Heart left ventricle (tissue), 16 donors: Measurements from ENCODE around the gene BNIP3. TPM values are rescaled to one million over a fixed set of nuclear protein-coding genes. Genes with fewer than 3 reads are reported as not detected.

Experiments
- ATAC-seq, 4 donors: fragments of 200-7000 bp; cut with Tn5 transposase; one replicate each; pipeline ENCODE4 v1.9.1; 2020 to 2022; ENCODE audit warnings: moderate library complexity in 4 of 4, mild to moderate bottlenecking in 3 of 4, moderate number of reproducible peaks in 1 of 4
- DNase-seq, 5 donors: peaks; one replicate each; pipeline ENCODE4 v3.0.0-alpha.2; 2020
- H3K27ac ChIP-seq, 12 donors: fragments of 200-600 bp; sonication (generic) in 4 of 12; one replicate each; pipeline versions ENCODE4 v1.5.0 to v1.8.0; 2016 to 2022; ENCODE audit warnings: mild to moderate bottlenecking in 2 of 12
- H3K27me3 ChIP-seq, 9 donors: fragments of 200-600 bp; sonication (generic) in 2 of 9; one replicate each; pipeline versions ENCODE4 v1.5.1 to v1.8.0; 2016 to 2022; ENCODE audit warnings: mild to moderate bottlenecking in 3 of 9
- H3K36me3 ChIP-seq, 9 donors: fragments of 200-600 bp; sonication (generic) in 2 of 9; one replicate each; pipeline versions ENCODE4 v1.5.0 to v1.8.0; 2018 to 2022; ENCODE audit warnings: mild to moderate bottlenecking in 2 of 9
- H3K4me1 ChIP-seq, 12 donors: fragments of 200-600 bp; sonication (generic) in 4 of 12; one replicate each; pipeline versions ENCODE4 v1.5.0 to v1.8.0; 2016 to 2022; ENCODE audit warnings: mild to moderate bottlenecking in 3 of 12
- H3K4me3 ChIP-seq, 12 donors: fragments of 200-600 bp; sonication (generic) in 4 of 12; one replicate each; pipeline versions ENCODE4 v1.5.0 to v1.8.0; 2017 to 2022; ENCODE audit warnings: mild to moderate bottlenecking in 9 of 12, moderate library complexity in 4 of 12
- H3K9me3 ChIP-seq, 12 donors: fragments of 200-600 bp; sonication (generic) in 4 of 12; one replicate each; pipeline versions ENCODE4 v1.5.0 to v1.8.0; 2016 to 2022; ENCODE audit warnings: mild to moderate bottlenecking in 1 of 12
- CTCF ChIP-seq, 12 donors: fragments of 200-600 bp; sonication (generic) in 4 of 12; IDR thresholded peaks; one replicate each; pipeline versions ENCODE4 v1.5.0 to v1.8.0; 2018 to 2022; ENCODE audit warnings: antibody characterized with exemption in 12 of 12, mild to moderate bottlenecking in 5 of 12
- POLR2A ChIP-seq, 2 donors: fragments of 450-650 bp; IDR thresholded peaks; one replicate each; pipeline ENCODE4 v1.6.1; 2017; ENCODE audit warnings: antibody characterized with exemption in 2 of 2, mild to moderate bottlenecking in 2 of 2, moderate library complexity in 2 of 2
- WGBS, 4 donors: extraction: QIAGEN DNeasy Blood & Tissue Kit in 2 of 4; methylation state at CpG; one replicate each; pipeline versions ENCODE4 v1.1.5 to v1.1.7; 2013 to 2018; 5-methylcytosine and 5-hydroxymethylcytosine counted together
- intact Hi-C, 10 donors: fragments of 100-400 bp; cut with DNase I; formaldehyde crosslinking; loops; one replicate each; pipeline versions ENCODE4 v1.11.1 to v1.14.2; 2022
- polyA plus RNA-seq, 2 donors: library from polyadenylated mRNA; stranded (reverse); fragments of 200-250 nt; gene quantifications; one replicate each; pipeline ENCODE4 v1.2.3, GENCODE V29; 2013
- total RNA-seq, 9 donors: library from RNA; depleted of rRNA in 2 of 9; stranded (reverse); fragments of >200 nt in 2 of 9; fragmentation: NEBNext Ultra II Directional in 3 of 9; extraction: Animal tissue kit (Norgen Biotek cat#: 25700) in 3 of 9; gene quantifications; one replicate each; pipeline versions ENCODE4 v1.1.0 to v1.2.4, GENCODE V29; 2016 to 2023
- donor health status: ischemic (EF 13 %, LVEDD 7.1; RV severe dilation, severe dysfunction).
- donor health status: healthy with polysubstance abuse.
- donor health status: DM: no; HTN: yes; CAD: no.
- donor health status: DM: no; HTN: no; CAD: no.
- donor health status: ischemic (EF 25% LVEDD 6.9; RV normal size, moderate dysfunction).
- donor health status: ischemic (EF 25% LVEDD 5.7; RV mildly dilated, moderate dysfunction).
- donor health status: healthy.
- donor health status: DM: yes; HTN: yes; CAD: no.
- donor health status: ischemic (EF 35%, LVEDD 5.7; RV mildly dilated, moderate dysfunction).
- donor health status: nonischemic (EF 11% LVEDD 7.7; RV severe dilation, severe dysfunction).
- donor health status: DM: yes; HTN: yes; CAD: no.
- donor health status: PGD.
- donor health status: ischemic (EF 29% LVEDD 5.4; RV normal size, mild dysfunction).
- donor health status: nonischemic (EF 23%, LVEDD 6.1; RV moderate dilation, normal function).

BNIP3 gene
- total and polyA plus RNA-seq, 11 donors = 48.1 to 711 (median 123) TPM

- WGBS, 4 donors = 87 to 94% (median 90%) methylated on average over 9 of the region's 9 CpGs
- no peaks in the 10 kb centered on the region for H3K9me3 ChIP-seq
- peaks cover 0 to 62% (median 57%) of the 10 kb centered on the region in 9 donors for H3K36me3 ChIP-seq
- H3K4me1 ChIP-seq = peaks cover 0 to 60% (median 16%) of the 10 kb centered on the region in 12 donors
- intact Hi-C loops = loop anchor here in 1 of 10 donors (5.0 kb wide), 1 partner anchor 34 kb away; the partner anchor contains the start of gene PPP2R2D
- ATAC-seq (no peak), DNase-seq (no peak)
- no peak overlapping the region for H3K4me3 ChIP-seq
- H3K27me3 ChIP-seq = no peaks in the 10 kb centered on the region
- no peak overlapping the region for H3K27ac ChIP-seq
- TF ChIP-seq POLR2A (IDR thresholded peaks at IDR 0.05) (no peak), CTCF (IDR thresholded peaks at IDR 0.05) (no peak)
Observed at GRCh38 chr10:131936294-131936693, 45.4 kb downstream of the BNIP3 start.

GRCh38 chr10:131935260-131935659, 46.5 kb downstream of the BNIP3 start:
- 36 to 44% (median 42%) methylated on average over 1 of the region's 1 CpG for WGBS, 4 donors
- Histone ChIP-seq H3K9me3 (no peaks in the 10 kb centered on the region), H3K36me3 (peaks cover 0 to 51% (median 46%) of the 10 kb centered on the region in 9 donors), H3K4me1 (peaks cover 0 to 71% (median 24%) of the 10 kb centered on the region in 12 donors), H3K4me3 (no peak overlapping the region), H3K27me3 (no peaks in the 10 kb centered on the region), H3K27ac (no peak overlapping the region)
- TF ChIP-seq POLR2A (IDR thresholded peaks at IDR 0.05) = no peak
- TF ChIP-seq CTCF (IDR thresholded peaks at IDR 0.05) = no peak
- ATAC-seq (no peak), DNase-seq (no peak)
- intact Hi-C loops = loop anchor here in 1 of 10 donors (5.0 kb wide), 1 partner anchor 33 kb away; the partner anchor contains the start of gene PPP2R2D

GRCh38 chr10:131934769-131935168, 47.0 kb downstream of the BNIP3 start:
- 66 to 71% (median 69%) methylated on average over 8 of the region's 8 CpGs for WGBS, 4 donors
- no peak for ATAC-seq
- intact Hi-C loops = loop anchor here in 1 of 10 donors (5.0 kb wide), 1 partner anchor 32 kb away; the partner anchor contains the start of gene PPP2R2D
- H3K27me3 ChIP-seq = no peaks in the 10 kb centered on the region
- TF ChIP-seq CTCF (IDR thresholded peaks at IDR 0.05) (no peak), POLR2A (IDR thresholded peaks at IDR 0.05) (no peak)
- H3K4me3 ChIP-seq = no peak overlapping the region
- peaks cover 0 to 47% (median 42%) of the 10 kb centered on the region in 9 donors for H3K36me3 ChIP-seq
- no peak overlapping the region for H3K27ac ChIP-seq
- no peak for DNase-seq
- peaks cover 0 to 75% (median 29%) of the 10 kb centered on the region in 12 donors for H3K4me1 ChIP-seq
- H3K9me3 ChIP-seq = no peaks in the 10 kb centered on the region

- no peak for TF ChIP-seq CTCF (IDR thresholded peaks at IDR 0.05)
- Histone ChIP-seq H3K4me3 (no peak overlapping the region), H3K36me3 (peaks cover 0 to 42% (median 34%) of the 10 kb centered on the region in 9 donors), H3K27me3 (no peaks in the 10 kb centered on the region), H3K4me1 (peaks cover 0 to 86% (median 37%) of the 10 kb centered on the region in 12 donors), H3K27ac (no peak overlapping the region), H3K9me3 (no peaks in the 10 kb centered on the region)
- ATAC-seq (no peak), DNase-seq (no peak)
- 81 to 92% (median 91%) methylated on average over 2 of the region's 2 CpGs for WGBS, 4 donors
- intact Hi-C loops = no loop called here
Observed at GRCh38 chr10:131933696-131934086, 48.0 kb downstream of the BNIP3 start.
